AG09319 (cell line): Measurements from ENCODE around the gene KIF19.

Experiments used
- DNase-seq: peaks from one replicate; pipeline ENCODE4 v3.0.0-alpha.2; 2010; ENCODE audit warnings: low read depth; ENCODE audit errors: extremely low read depth
- CTCF ChIP-seq: IDR thresholded peaks from 2 replicates; pipeline ENCODE4 v1.5.1; 2011; ENCODE audit warnings: low read depth, mild to moderate bottlenecking, inconsistent platforms, low read length, moderate library complexity

The KIF19 gene

GRCh38 chr17:74283371-74283673 lies 42.7 kb upstream of the KIF19 start:
- no peak for DNase-seq
- no peak for TF ChIP-seq CTCF

GRCh38 chr17:74287031-74287602 lies 38.9 kb upstream of the KIF19 start:
- DNase-seq, result no peak
- TF ChIP-seq CTCF, result no peak

GRCh38 chr17:74288785-74289184 lies 37.2 kb upstream of the KIF19 start:
- TF ChIP-seq CTCF, result no peak
- DNase-seq, result no peak

- no peak for DNase-seq
- TF ChIP-seq CTCF, result no peak
Measured at GRCh38 chr17:74289688-74290087, 36.3 kb upstream of the KIF19 start.

GRCh38 chr17:74290340-74290739 lies 35.7 kb upstream of the KIF19 start:
- no peak for DNase-seq
- no peak for TF ChIP-seq CTCF

- no peak for TF ChIP-seq CTCF
- no peak for DNase-seq
Measured at GRCh38 chr17:74292495-74292894, 33.5 kb upstream of the KIF19 start.

- no peak for DNase-seq
- no peak for TF ChIP-seq CTCF
Measured at GRCh38 chr17:74295625-74296547, 30.1 kb upstream of the KIF19 start.
